GM12872 (cell line): ENCODE results near the gene RFPL2.

Source experiments
- CTCF ChIP-seq: IDR thresholded peaks from 3 replicates; pipeline ENCODE4 v1.5.1; 2011; ENCODE audit warnings: low read depth, mild to moderate bottlenecking, low read length, moderate library complexity; ENCODE audit not compliant: insufficient read depth

Gene RFPL2

DNA sequence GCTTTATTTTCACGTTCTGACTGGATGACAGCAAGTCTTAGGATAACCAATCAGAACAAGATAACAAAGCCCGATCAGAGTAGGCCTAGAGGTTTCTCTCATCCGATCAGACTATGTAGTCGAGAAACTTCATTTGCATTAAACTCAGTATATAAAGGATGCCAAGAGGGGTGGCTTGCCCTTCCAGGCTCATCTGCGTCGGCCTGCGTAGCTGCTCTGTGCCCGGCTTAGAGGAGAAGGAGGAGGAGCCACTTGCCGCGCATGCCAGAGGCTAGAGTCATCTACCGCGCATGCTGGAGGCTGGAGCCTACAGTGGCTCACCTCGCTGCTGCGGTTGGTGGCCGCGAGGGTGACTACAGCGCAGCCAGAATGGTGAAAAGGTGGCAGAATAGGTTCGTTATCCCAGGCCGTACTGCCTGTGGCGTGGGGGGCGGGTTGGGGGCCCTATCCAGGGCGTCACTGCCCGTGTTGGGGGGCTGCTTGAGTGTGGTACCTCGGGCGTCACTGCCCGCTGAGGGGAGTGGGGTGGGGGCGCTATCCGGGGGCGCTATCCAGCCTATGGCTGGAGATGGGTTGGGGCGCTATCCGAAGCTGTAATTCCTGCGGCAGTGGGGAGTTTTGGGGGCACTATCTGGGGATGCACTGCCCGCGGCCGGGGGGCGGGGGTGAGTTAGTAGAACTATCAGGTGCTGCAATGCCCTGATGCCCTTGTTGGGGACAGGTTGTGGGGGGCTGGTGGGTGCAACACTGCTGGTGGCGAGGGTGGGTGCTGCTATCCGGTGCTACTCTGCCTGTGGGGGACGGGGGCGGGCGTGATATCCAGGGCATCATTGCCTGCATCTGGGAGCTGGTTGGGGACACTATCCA is at the start of gene RFPL2:
RFPL2 (minus strand) TSS at position 218 of the 867 bp plus-strand sequence. CDS start 2,622 bp downstream, outside the sequence.
- no peak for TF ChIP-seq CTCF

DNA sequence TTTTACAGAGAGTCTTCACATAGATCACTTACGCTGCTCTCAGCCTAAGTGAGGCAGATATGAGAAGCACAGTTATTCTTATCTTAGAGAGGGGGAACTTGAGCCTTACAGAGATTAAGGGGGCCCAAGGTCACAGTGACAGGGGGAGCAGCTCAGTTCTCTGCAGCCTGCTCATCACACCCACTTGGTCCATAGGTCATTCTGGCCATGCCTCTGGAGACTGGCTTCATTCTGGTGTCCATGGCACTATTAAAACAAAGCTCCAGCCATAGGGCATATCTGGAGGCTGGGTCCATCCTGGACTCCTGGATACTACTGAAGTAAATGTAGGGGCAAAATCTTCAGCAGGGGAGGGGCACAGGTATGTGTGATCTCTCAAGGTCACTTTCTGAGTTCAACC is 44.4 kb upstream of the RFPL2 start:
- no peak for TF ChIP-seq CTCF

- no peak for TF ChIP-seq CTCF
Measured at GRCh38 chr22:32248276-32248675, 43.4 kb upstream of the RFPL2 start.

DNA sequence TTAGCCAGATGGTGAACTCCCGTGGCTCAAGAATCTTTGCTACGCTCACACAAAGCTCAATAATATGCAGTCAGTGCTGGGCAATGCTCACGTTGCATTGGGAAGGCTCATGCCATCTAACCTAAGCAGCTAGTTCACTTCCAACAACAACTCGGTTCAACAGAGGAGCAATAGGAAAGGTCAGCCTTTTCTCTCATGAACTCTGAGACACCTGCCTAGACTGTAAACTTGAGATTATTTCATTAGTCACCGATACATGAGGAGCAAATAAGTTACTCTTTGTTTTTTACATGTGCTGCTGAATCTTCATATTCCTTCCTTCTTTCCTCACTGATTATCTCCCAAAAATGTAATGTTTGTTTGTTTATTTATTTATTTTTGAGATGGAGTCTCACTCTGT is 41.3 kb upstream of the RFPL2 start:
- TF ChIP-seq CTCF = no peak

GRCh38 chr22:32245042-32245441 is 40.2 kb upstream of the RFPL2 start:
- TF ChIP-seq CTCF = no peak

- no peak for TF ChIP-seq CTCF
Measured at GRCh38 chr22:32244547-32244946, 39.7 kb upstream of the RFPL2 start.

DNA sequence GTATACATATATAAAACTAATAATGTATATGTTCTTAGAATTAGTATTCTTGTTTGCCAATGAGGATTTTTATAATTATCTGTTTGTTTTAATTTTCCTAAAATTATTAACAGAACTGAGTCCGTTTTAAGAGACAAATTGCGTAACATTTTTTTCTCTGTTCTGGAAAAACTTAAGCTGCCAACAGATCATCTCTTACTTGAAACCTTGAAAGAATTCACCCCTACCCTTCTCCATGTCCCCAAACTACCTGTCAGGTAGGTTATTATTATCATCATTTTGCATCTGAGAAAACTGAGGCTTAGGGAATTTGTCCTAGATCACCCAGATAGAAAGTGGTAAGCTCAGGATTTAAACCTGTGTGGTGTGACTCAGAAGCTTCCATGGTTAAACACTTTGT is 35.6 kb upstream of the RFPL2 start:
- no peak for TF ChIP-seq CTCF
